ENCODE data around the gene ACSL3. TPM values are rescaled to one million over a fixed set of nuclear protein-coding genes. Genes with fewer than 3 reads are reported as not detected.

Gene ACSL3
- total and polyA plus RNA-seq, 7 donors: 7.9 to 75.7 (median 48.2) TPM

GRCh38 chr2:222861411-222862105 lies 722 bp downstream of the ACSL3 start:
- no peaks in the 10 kb centered on the region for H3K36me3 ChIP-seq
- TF ChIP-seq EP300 (IDR thresholded peaks at IDR 0.05) (no peak), POLR2A (IDR thresholded peaks at IDR 0.05) (no peak), POLR2AphosphoS5 (IDR thresholded peaks at IDR 0.05) (no peak), CTCF (IDR thresholded peaks at IDR 0.05) (peak in 1 of 4 experiments; percentile 9)
- H3K27me3 ChIP-seq: no peaks in the 10 kb centered on the region
- H3K4me3 ChIP-seq: peak overlapping the region; percentile 66 to 95 (median 76)
- intact Hi-C loops (cut with DNase I): loop anchor here (2.0 to 5.0 kb wide), 5 partner anchors 17 to 204 kb away; partner anchors contain the start of gene FARSB
- H3K27ac ChIP-seq: peak overlapping the region; percentile 89 to 98 (median 97)
- H3K4me1 ChIP-seq: peaks cover 0 to 53% (median 50%) of the 10 kb centered on the region in 4 donors
- peak; percentile 76 for DNase-seq
- H3K9me3 ChIP-seq: no peaks in the 10 kb centered on the region
- 1% methylated on average over 42 of the region's 42 CpGs for WGBS, 2 donors

GRCh38 chr2:222862106-222862908 lies 1.5 kb downstream of the ACSL3 start:
- H3K27ac ChIP-seq: peak overlapping the region; percentile 89 to 98 (median 97)
- intact Hi-C loops (cut with DNase I): loop anchor here (2.0 to 5.0 kb wide), 4 partner anchors 16 to 205 kb away; partner anchors contain the start of gene FARSB

GRCh38 chr2:222862909-222863544 lies 2.2 kb downstream of the ACSL3 start:
- no peak for TF ChIP-seq CTCF (IDR thresholded peaks at IDR 0.05)
- H3K27ac ChIP-seq: peak overlapping the region in 2 of 4 donors; percentile 89 to 98
- H3K27me3 ChIP-seq: no peaks in the 10 kb centered on the region
- H3K4me3 ChIP-seq: peak overlapping the region in 1 of 4 donors; percentile 69
- H3K4me1 ChIP-seq: peaks cover 0 to 61% (median 51%) of the 10 kb centered on the region in 4 donors
- 82 to 88% methylated on average over 6 of the region's 6 CpGs for WGBS, 2 donors
- H3K9me3 ChIP-seq: no peaks in the 10 kb centered on the region
- no peaks in the 10 kb centered on the region for H3K36me3 ChIP-seq
- DNase-seq: no peak
- intact Hi-C loops (cut with DNase I): loop anchor here (2.0 to 5.0 kb wide), 4 partner anchors 16 to 206 kb away; partner anchors contain the start of gene FARSB

More at GRCh38 chr2:222862106-222862908, 1.5 kb downstream of the ACSL3 start:
- no peaks in the 10 kb centered on the region for H3K9me3 ChIP-seq
- peaks cover 0 to 60% (median 50%) of the 10 kb centered on the region in 4 donors for H3K4me1 ChIP-seq
- WGBS, 2 donors: 10 to 42% methylated on average over 7 of the region's 7 CpGs
- no peaks in the 10 kb centered on the region for H3K36me3 ChIP-seq
- TF ChIP-seq POLR2A (IDR thresholded peaks at IDR 0.05) (no peak), POLR2AphosphoS5 (IDR thresholded peaks at IDR 0.05) (no peak), EP300 (IDR thresholded peaks at IDR 0.05) (no peak), CTCF (IDR thresholded peaks at IDR 0.05) (no peak)
- no peak for DNase-seq
- H3K27me3 ChIP-seq: no peaks in the 10 kb centered on the region
- peak overlapping the region; percentile 66 to 95 (median 76) for H3K4me3 ChIP-seq

DNA sequence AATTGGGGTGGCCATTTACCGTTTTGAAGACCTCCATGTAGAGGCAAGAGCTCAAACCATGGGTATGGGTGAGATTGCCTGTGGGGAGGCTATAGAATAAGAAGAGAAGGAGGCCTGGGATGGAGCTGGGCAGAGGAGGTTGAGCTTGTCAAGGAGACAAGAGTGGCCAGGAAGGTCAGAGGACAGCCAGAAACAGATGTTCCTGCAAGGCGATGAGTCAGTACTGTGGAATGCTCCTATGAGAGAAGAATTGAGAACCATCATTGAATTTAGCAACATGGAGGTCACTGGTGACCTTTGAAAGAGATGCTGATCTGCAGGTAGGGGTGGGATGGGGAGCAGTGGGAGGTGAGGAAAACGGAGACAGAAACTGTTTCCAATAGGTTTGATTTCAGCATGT lies 3.5 kb downstream of the ACSL3 start:
- H3K27me3 ChIP-seq: no peaks in the 10 kb centered on the region
- DNase-seq: no peak
- H3K36me3 ChIP-seq: no peaks in the 10 kb centered on the region
- H3K9me3 ChIP-seq: no peaks in the 10 kb centered on the region
- WGBS, 2 donors: 89 to 93% methylated on average over 3 of the region's 3 CpGs
- no peak overlapping the region for H3K27ac ChIP-seq
- TF ChIP-seq EP300 (IDR thresholded peaks at IDR 0.05): no peak
- H3K4me3 ChIP-seq: no peak overlapping the region
- peaks cover 0 to 71% (median 60%) of the 10 kb centered on the region in 4 donors for H3K4me1 ChIP-seq
- intact Hi-C loops (cut with DNase I): loop anchor here (5.0 kb wide), 3 partner anchors 38 to 207 kb away; partner anchors contain the start of gene FARSB

All from sigmoid colon (tissue), 7 donors.